GM21526 (cell line): ENCODE results near the gene ENOX1.

Source experiments
- ATAC-seq: cut with Tn5 transposase; IDR thresholded peaks from one replicate; pipeline ENCODE4 v1.9.1; 2021; ENCODE audit warnings: moderate library complexity; ENCODE audit not compliant: unreplicated experiment, low FRiP score

ENOX1 gene

GRCh38 chr13:43786472-43786765, 353 bp downstream of the ENOX1 start:
- no peak for ATAC-seq

- ATAC-seq = no peak
These were observed 911 bp downstream of the ENOX1 start for GRCh38 chr13:43785650-43786471.

- no peak for ATAC-seq
These were observed 1.5 kb downstream of the ENOX1 start for GRCh38 chr13:43785261-43785649.

- ATAC-seq = no peak
These were observed 2.3 kb downstream of the ENOX1 start for GRCh38 chr13:43784496-43784895.

GRCh38 chr13:43783820-43784219, 3.0 kb downstream of the ENOX1 start:
- no peak for ATAC-seq

GRCh38 chr13:43782686-43783085, 4.1 kb downstream of the ENOX1 start:
- ATAC-seq = no peak

- no peak for ATAC-seq
These were observed 6.1 kb downstream of the ENOX1 start for GRCh38 chr13:43780666-43781065.

GRCh38 chr13:43776501-43777079, 10.2 kb downstream of the ENOX1 start:
- ATAC-seq = no peak

- no peak for ATAC-seq
These were observed 10.8 kb downstream of the ENOX1 start for GRCh38 chr13:43776006-43776405.

- ATAC-seq = no peak
These were observed 13.2 kb downstream of the ENOX1 start for GRCh38 chr13:43773602-43774001.

- no peak for ATAC-seq
These were observed 15.9 kb downstream of the ENOX1 start for GRCh38 chr13:43770871-43771270.

GRCh38 chr13:43769529-43769928, 17.2 kb downstream of the ENOX1 start:
- ATAC-seq = no peak

GRCh38 chr13:43767341-43767931, 19.3 kb downstream of the ENOX1 start:
- ATAC-seq = no peak

GRCh38 chr13:43766725-43767124, 20.0 kb downstream of the ENOX1 start:
- ATAC-seq = no peak

GRCh38 chr13:43764349-43764748, 22.4 kb downstream of the ENOX1 start:
- ATAC-seq = no peak

GRCh38 chr13:43763143-43763759, 23.5 kb downstream of the ENOX1 start:
- no peak for ATAC-seq

GRCh38 chr13:43761616-43762315, 25.0 kb downstream of the ENOX1 start:
- ATAC-seq = no peak

- ATAC-seq = no peak
These were observed 26.5 kb downstream of the ENOX1 start for GRCh38 chr13:43760257-43760656.

- ATAC-seq = no peak
These were observed 27.9 kb downstream of the ENOX1 start for GRCh38 chr13:43758834-43759233.

- ATAC-seq = no peak
These were observed 29.5 kb downstream of the ENOX1 start for GRCh38 chr13:43757266-43757665.

GRCh38 chr13:43755844-43756243, 30.9 kb downstream of the ENOX1 start:
- ATAC-seq = no peak
